IPS-20b (cell line): ENCODE results near the gene FNDC7.
"Not testable (repeated sequence)": the region's sequence is repeated elsewhere in the genome, so short reads cannot be mapped to it uniquely, and the experiment has no call there.

Experiments used
- H3K27ac ChIP-seq: one replicate; pipeline ENCODE4 v1.5.1; 2013; ENCODE audit warnings: low read length
- H3K27me3 ChIP-seq: 2 replicates; pipeline ENCODE4 v1.6.1; 2013; ENCODE audit warnings: mild to moderate bottlenecking, low read length, inconsistent platforms; ENCODE audit not compliant: insufficient read depth
- H3K36me3 ChIP-seq: 2 replicates; pipeline ENCODE4 v1.6.1; 2013; ENCODE audit warnings: low read depth, mild to moderate bottlenecking, inconsistent platforms, low read length, moderate library complexity; ENCODE audit not compliant: insufficient read depth
- H3K4me1 ChIP-seq: 2 replicates; pipeline ENCODE4 v1.6.1; 2013; ENCODE audit warnings: mild to moderate bottlenecking, control low read depth, inconsistent platforms, low read length, moderate library complexity; ENCODE audit not compliant: insufficient read depth
- H3K4me3 ChIP-seq: 2 replicates; pipeline ENCODE4 v1.5.1; 2013; ENCODE audit warnings: mild to moderate bottlenecking, low read length, inconsistent platforms
- H3K9ac ChIP-seq: 2 replicates; pipeline ENCODE4 v1.6.1; 2013; ENCODE audit warnings: low read depth, mild to moderate bottlenecking, inconsistent platforms, low read length, moderate library complexity
- H3K9me3 ChIP-seq: 2 replicates; pipeline ENCODE4 v1.6.1; 2013; ENCODE audit warnings: mild to moderate bottlenecking, low read depth, low read length, inconsistent platforms; ENCODE audit not compliant: insufficient read depth

Gene FNDC7

GRCh38 chr1:108701176-108701849 is 11.4 kb upstream of the FNDC7 start:
- H3K9ac ChIP-seq = no peak overlapping the region
- no peaks in the 10 kb centered on the region for H3K9me3 ChIP-seq
- H3K27ac ChIP-seq = no peak overlapping the region
- no peak overlapping the region for H3K4me3 ChIP-seq
- no peaks in the 10 kb centered on the region for H3K4me1 ChIP-seq
- H3K36me3 ChIP-seq = peaks cover 59% of the 10 kb centered on the region
- H3K27me3 ChIP-seq = no peaks in the 10 kb centered on the region

GRCh38 chr1:108702109-108702508 is 10.6 kb upstream of the FNDC7 start:
- not testable (repeated sequence) for H3K27me3 ChIP-seq, H3K27ac ChIP-seq, H3K4me3 ChIP-seq, H3K4me1 ChIP-seq, H3K9ac ChIP-seq, H3K9me3 ChIP-seq
- H3K36me3 ChIP-seq = peaks cover 51% of the 10 kb centered on the region

- no peak overlapping the region for H3K4me3 ChIP-seq
- H3K27ac ChIP-seq = no peak overlapping the region
- H3K9ac ChIP-seq = no peak overlapping the region
- peaks cover 33% of the 10 kb centered on the region for H3K36me3 ChIP-seq
- no peaks in the 10 kb centered on the region for H3K4me1 ChIP-seq
- H3K27me3 ChIP-seq = no peaks in the 10 kb centered on the region
- no peaks in the 10 kb centered on the region for H3K9me3 ChIP-seq
Measured at GRCh38 chr1:108703939-108704338, 8.8 kb upstream of the FNDC7 start.

- Histone ChIP-seq H3K36me3 (peaks cover 27% of the 10 kb centered on the region), H3K4me1 (no peaks in the 10 kb centered on the region), H3K27me3 (no peaks in the 10 kb centered on the region), H3K27ac (no peak overlapping the region), H3K4me3 (no peak overlapping the region), H3K9me3 (no peaks in the 10 kb centered on the region), H3K9ac (no peak overlapping the region)
Measured at GRCh38 chr1:108704496-108704895, 8.2 kb upstream of the FNDC7 start.

GRCh38 chr1:108706643-108707042 is 6.1 kb upstream of the FNDC7 start:
- H3K9me3 ChIP-seq = no peaks in the 10 kb centered on the region
- no peak overlapping the region for H3K27ac ChIP-seq
- H3K4me3 ChIP-seq = no peak overlapping the region

GRCh38 chr1:108708691-108709660 is 3.7 kb upstream of the FNDC7 start:
- no peak overlapping the region for H3K4me3 ChIP-seq
- no peaks in the 10 kb centered on the region for H3K36me3 ChIP-seq
- H3K9ac ChIP-seq = no peak overlapping the region
- H3K9me3 ChIP-seq = no peaks in the 10 kb centered on the region
- H3K27me3 ChIP-seq = no peaks in the 10 kb centered on the region
- H3K4me1 ChIP-seq = no peaks in the 10 kb centered on the region; the same call in 1 of the 2 replicates
- no peak overlapping the region for H3K27ac ChIP-seq

More at GRCh38 chr1:108706643-108707042, 6.1 kb upstream of the FNDC7 start:
- H3K27me3 ChIP-seq = no peaks in the 10 kb centered on the region
- peaks cover 6% of the 10 kb centered on the region for H3K36me3 ChIP-seq
- no peaks in the 10 kb centered on the region for H3K4me1 ChIP-seq
- H3K9ac ChIP-seq = no peak overlapping the region

GRCh38 chr1:108715932-108716331 is 3.2 kb downstream of the FNDC7 start:
- Histone ChIP-seq H3K9me3 (no peaks in the 10 kb centered on the region), H3K4me3 (no peak overlapping the region), H3K36me3 (no peaks in the 10 kb centered on the region), H3K27me3 (no peaks in the 10 kb centered on the region), H3K9ac (no peak overlapping the region), H3K27ac (no peak overlapping the region), H3K4me1 (peaks cover 26% of the 10 kb centered on the region)

GRCh38 chr1:108716437-108717230 is 3.9 kb downstream of the FNDC7 start:
- no peak overlapping the region for H3K4me3 ChIP-seq
- H3K27me3 ChIP-seq = no peaks in the 10 kb centered on the region
- H3K4me1 ChIP-seq = peaks cover 26% of the 10 kb centered on the region
- H3K36me3 ChIP-seq = no peaks in the 10 kb centered on the region
- no peak overlapping the region for H3K27ac ChIP-seq
- H3K9ac ChIP-seq = no peak overlapping the region
- no peaks in the 10 kb centered on the region for H3K9me3 ChIP-seq

- Histone ChIP-seq H3K36me3 (no peaks in the 10 kb centered on the region), H3K4me1 (peaks cover 26% of the 10 kb centered on the region), H3K9ac (no peak overlapping the region), H3K27me3 (no peaks in the 10 kb centered on the region), H3K4me3 (no peak overlapping the region), H3K9me3 (no peaks in the 10 kb centered on the region), H3K27ac (no peak overlapping the region)
Measured at GRCh38 chr1:108717774-108718316, 5.1 kb downstream of the FNDC7 start.

GRCh38 chr1:108718927-108719655 is 6.4 kb downstream of the FNDC7 start:
- Histone ChIP-seq H3K27ac (no peak overlapping the region), H3K4me1 (peaks cover 26% of the 10 kb centered on the region)

More at GRCh38 chr1:108718927-108719655, 6.4 kb downstream of the FNDC7 start:
- Histone ChIP-seq H3K36me3 (no peaks in the 10 kb centered on the region), H3K9me3 (no peaks in the 10 kb centered on the region), H3K9ac (no peak overlapping the region; the same call in 1 of the 2 replicates), H3K27me3 (no peaks in the 10 kb centered on the region), H3K4me3 (peak overlapping the region; percentile 9; the same call in 1 of the 2 replicates)
